Measurements from ENCODE around the gene ADRB1. TPM values are rescaled to one million over a fixed set of nuclear protein-coding genes. Genes with fewer than 3 reads are reported as not detected.

Gene ADRB1
- total RNA-seq, 1 donor from 2014 or later: 0.10 TPM

GRCh38 chr10:114094795-114095194 lies 51.1 kb downstream of the ADRB1 start:
- DNase-seq: no peak

- no peak for DNase-seq
Measured at GRCh38 chr10:114095559-114096337, 52.1 kb downstream of the ADRB1 start.

Other genes starting within 250 kb of the ADRB1 start
- gene DCLRE1A, start 189.8 kb upstream of the ADRB1 start, total RNA-seq: 7.8 TPM
- 43.8 TPM for gene NHLRC2, start 189.2 kb upstream of the ADRB1 start, total RNA-seq
- gene CCDC186, start 130.3 kb downstream of the ADRB1 start, total RNA-seq: 41.2 TPM
- 1.6 TPM for gene TDRD1, start 135.5 kb downstream of the ADRB1 start, total RNA-seq
- 7.3 TPM for gene VWA2, start 195.4 kb downstream of the ADRB1 start, total RNA-seq